ENCODE measurements around the gene ENPP3.

Gene ENPP3

GRCh38 chr6:131766631-131767030 lies 129.5 kb downstream of the ENPP3 start:
- no peaks in the 10 kb centered on the region for H3K36me3 ChIP-seq (ENCODE audit: control insufficient read depth, insufficient read depth, low read length)
- H3K27me3 ChIP-seq (replicated peaks; ENCODE audit: control insufficient read depth, insufficient read depth, low read length), result no peaks in the 10 kb centered on the region; the same call in none of the 2 replicates
- no peak overlapping the region for H3K4me3 ChIP-seq (replicated peaks; ENCODE audit: low read depth, low read length)
- no peak for DNase-seq (ENCODE audit: extremely low read depth, insufficient read length)
- no peak for TF ChIP-seq CTCF (IDR thresholded peaks at IDR 0.05; ENCODE audit: insufficient read depth, low read length, poor library complexity, severe bottlenecking)

GRCh38 chr6:131768964-131769363 lies 131.9 kb downstream of the ENPP3 start:
- no peaks in the 10 kb centered on the region; the same call in none of the 2 replicates for H3K27me3 ChIP-seq (replicated peaks; ENCODE audit: control insufficient read depth, insufficient read depth, low read length)
- no peak overlapping the region for H3K4me3 ChIP-seq (replicated peaks; ENCODE audit: low read depth, low read length)
- H3K36me3 ChIP-seq (ENCODE audit: control insufficient read depth, insufficient read depth, low read length), result no peaks in the 10 kb centered on the region
- no peak for DNase-seq (ENCODE audit: extremely low read depth, insufficient read length)
- no peak for TF ChIP-seq CTCF (IDR thresholded peaks at IDR 0.05; ENCODE audit: insufficient read depth, low read length, poor library complexity, severe bottlenecking)

GRCh38 chr6:131769385-131770141 lies 132.5 kb downstream of the ENPP3 start:
- no peak for DNase-seq (ENCODE audit: extremely low read depth, insufficient read length)
- no peak for TF ChIP-seq CTCF (IDR thresholded peaks at IDR 0.05; ENCODE audit: insufficient read depth, low read length, poor library complexity, severe bottlenecking)
- Histone ChIP-seq H3K36me3 (ENCODE audit: control insufficient read depth, insufficient read depth, low read length) (no peaks in the 10 kb centered on the region), H3K27me3 (replicated peaks; ENCODE audit: control insufficient read depth, insufficient read depth, low read length) (no peaks in the 10 kb centered on the region; the same call in none of the 2 replicates), H3K4me3 (replicated peaks; ENCODE audit: low read depth, low read length) (no peak overlapping the region)

- no peak for TF ChIP-seq CTCF (IDR thresholded peaks at IDR 0.05; ENCODE audit: insufficient read depth, low read length, poor library complexity, severe bottlenecking)
- Histone ChIP-seq H3K36me3 (ENCODE audit: control insufficient read depth, insufficient read depth, low read length) (no peaks in the 10 kb centered on the region), H3K4me3 (replicated peaks; ENCODE audit: low read depth, low read length) (no peak overlapping the region), H3K27me3 (replicated peaks; ENCODE audit: control insufficient read depth, insufficient read depth, low read length) (no peaks in the 10 kb centered on the region; the same call in none of the 2 replicates)
- no peak for DNase-seq (ENCODE audit: extremely low read depth, insufficient read length)
These were observed 133.7 kb downstream of the ENPP3 start for GRCh38 chr6:131770776-131771175.

- no peaks in the 10 kb centered on the region for H3K36me3 ChIP-seq (ENCODE audit: control insufficient read depth, insufficient read depth, low read length)
- no peak overlapping the region for H3K4me3 ChIP-seq (replicated peaks; ENCODE audit: low read depth, low read length)
- no peak for DNase-seq (ENCODE audit: extremely low read depth, insufficient read length)
- no peaks in the 10 kb centered on the region; the same call in none of the 2 replicates for H3K27me3 ChIP-seq (replicated peaks; ENCODE audit: control insufficient read depth, insufficient read depth, low read length)
- TF ChIP-seq CTCF (IDR thresholded peaks at IDR 0.05; ENCODE audit: insufficient read depth, low read length, poor library complexity, severe bottlenecking), result no peak
These were observed 136.3 kb downstream of the ENPP3 start for GRCh38 chr6:131773284-131773950.
